HepG2 (cell line): ENCODE data around the gene RTP5. TPM values are rescaled to one million over a fixed set of nuclear protein-coding genes. Genes with fewer than 3 reads are reported as not detected.

Source experiments
- ATAC-seq: fragments of 200-7000 bp; cut with Tn5 transposase; 3 replicates; pipeline ENCODE4 v1.9.1; 2020; ENCODE audit warnings: mild to moderate bottlenecking, moderate library complexity
- BruUV-seq: library from RNA; stranded (reverse); fragments of 400-500 nt; replicated peaks from 2 replicates; lab custom pipeline; 2021; lab: Mats Ljungman, UMichigan
- CTCF ChIA-PET: fragments of 300-600 bp; formaldehyde crosslinking; extraction: SDS; loops from one replicate; lab custom pipeline; 2021; ENCODE audit warnings: low total read pairs, inconsistent platforms, low intra/inter-chr PET ratio; lab: Yijun Ruan, JAX
- POLR2A ChIA-PET: fragments of 350-600 bp; sonication (Branson Sonifier 250); formaldehyde crosslinking; loops from one replicate; lab custom pipeline; 2020; ENCODE audit warnings: antibody characterized with exemption, inconsistent platforms; lab: Yijun Ruan, JAX
- DNase-seq: peaks from one replicate; pipeline ENCODE4 v3.0.0-alpha.2; 2015; ENCODE audit warnings: low spot score
- FAIRE-seq: peaks from 3 replicates; lab custom pipeline; 2011; peaks lifted over from hg19 to GRCh38; lab: Jason Lieb, UNC
- H2AFZ ChIP-seq: one replicate; pipeline ENCODE4 v1.6.1; 2011; ENCODE audit warnings: low read length, inconsistent platforms
- H3K27ac ChIP-seq: fragments of 300-600 bp; 3 replicates; pipeline ENCODE4 v1.8.0; 2011; ENCODE audit warnings: mixed run types, mild to moderate bottlenecking, mixed read lengths, low read length, inconsistent platforms; ENCODE audit not compliant: insufficient read depth; ENCODE audit errors: extremely low read length
- H3K27me3 ChIP-seq, 2 experiments: fragments of 200-600 bp in 1 of 2; 2 replicates in 1 of 2; 3 replicates in 1 of 2; pipeline versions ENCODE4 v1.6.0 to v1.8.0; 2011; ENCODE audit warnings: low read length in 2 of 2, mild to moderate bottlenecking in 2 of 2, moderate library complexity in 2 of 2, inconsistent platforms in 1 of 2; ENCODE audit not compliant: insufficient read depth in 2 of 2, control insufficient read depth in 1 of 2
- H3K36me3 ChIP-seq, 2 experiments: fragments of 200-600 bp in 1 of 2; replicated peaks in 1 of 2; 2 replicates in 1 of 2; 3 replicates in 1 of 2; pipeline versions ENCODE4 v1.5.1 to v1.8.0; 2011; ENCODE audit warnings: low read length in 2 of 2, inconsistent platforms in 1 of 2; ENCODE audit not compliant: insufficient read depth in 2 of 2, control insufficient read depth in 1 of 2
- H3K4me1 ChIP-seq: 2 replicates; pipeline ENCODE4 v1.5.1; 2012; ENCODE audit warnings: low read length, inconsistent platforms; ENCODE audit not compliant: insufficient read depth
- H3K4me2 ChIP-seq: 2 replicates; pipeline ENCODE4 v1.6.0; 2011; ENCODE audit warnings: low read depth, low read length, inconsistent platforms
- H3K4me3 ChIP-seq, 3 experiments: fragments of 200-600 bp in 1 of 3; sonication (generic), shearing (Covaris generic) in 1 of 3; replicated peaks in 1 of 3; 2 replicates each; pipeline ENCODE4 v1.5.1; 2011 to 2016; ENCODE audit warnings: low read length in 3 of 3, inconsistent platforms in 2 of 3, low read depth in 2 of 3, mild to moderate bottlenecking in 2 of 3, control low read depth in 1 of 3, mixed read lengths in 1 of 3; ENCODE audit not compliant: insufficient read depth in 1 of 3
- H3K79me2 ChIP-seq: one replicate; pipeline ENCODE4 v1.6.1; 2011; ENCODE audit warnings: low read length, inconsistent platforms; ENCODE audit not compliant: insufficient read depth
- H3K9ac ChIP-seq: 2 replicates; pipeline ENCODE4 v1.6.0; 2011; ENCODE audit warnings: mild to moderate bottlenecking, low read depth, low read length, inconsistent platforms; ENCODE audit not compliant: insufficient read depth
- H3K9me3 ChIP-seq: 2 replicates; pipeline ENCODE4 v1.5.1; 2012; ENCODE audit warnings: mild to moderate bottlenecking, low read length
- H4K20me1 ChIP-seq: 2 replicates; pipeline ENCODE4 v1.6.0; 2011; ENCODE audit warnings: inconsistent platforms, mild to moderate bottlenecking, low read length, moderate library complexity; ENCODE audit not compliant: insufficient read depth
- ATF7 ChIP-seq, 2 experiments: fragments of 450-650 bp in 1 of 2; sonication (generic) in 1 of 2; formaldehyde crosslinking in 1 of 2; IDR thresholded peaks; 2 replicates each; pipeline versions ENCODE4 v1.4.0 to v1.6.1; 2016 to 2020; ENCODE audit warnings: antibody characterized with exemption in 1 of 2, mild to moderate bottlenecking in 1 of 2, missing genetic modification reagents in 1 of 2
- MATR3 ChIP-seq: sonication (generic); formaldehyde crosslinking; IDR thresholded peaks from 2 replicates; pipeline ENCODE4 v1.4.0; 2020; ENCODE audit warnings: missing genetic modification reagents
- PAWR ChIP-seq: sonication (generic); formaldehyde crosslinking; IDR thresholded peaks from 2 replicates; pipeline ENCODE4 v1.4.0; 2020; ENCODE audit warnings: missing genetic modification reagents, mild to moderate bottlenecking, borderline replicate concordance
- TAF1 ChIP-seq: sonication (generic); formaldehyde crosslinking; IDR thresholded peaks from 2 replicates; pipeline ENCODE4 v1.4.0; 2020; ENCODE audit warnings: missing genetic modification reagents
- U2AF1 ChIP-seq: fragments of 200-400 bp; formaldehyde crosslinking; optimal IDR thresholded peaks from 2 replicates; pipeline ENCODE3; 2017; ENCODE audit warnings: mild to moderate bottlenecking, low read depth, low read length
- ZBTB14 ChIP-seq: sonication (generic); formaldehyde crosslinking; IDR thresholded peaks from 2 replicates; pipeline ENCODE4 v1.4.0; 2020; ENCODE audit warnings: missing genetic modification reagents
- ZNF230 ChIP-seq: sonication (generic); formaldehyde crosslinking; IDR thresholded peaks from 2 replicates; pipeline ENCODE4 v1.4.0; 2020; ENCODE audit warnings: mild to moderate bottlenecking, missing genetic modification reagents
- ZNF430 ChIP-seq: sonication (generic); formaldehyde crosslinking; IDR thresholded peaks from 2 replicates; pipeline ENCODE4 v1.9.0; 2021; ENCODE audit warnings: mild to moderate bottlenecking, missing genetic modification reagents
- ZNF646 ChIP-seq: sonication (generic); formaldehyde crosslinking; IDR thresholded peaks from 2 replicates; pipeline ENCODE4 v1.9.0; 2021; ENCODE audit warnings: mild to moderate bottlenecking, missing genetic modification reagents
- ZNF672 ChIP-seq: sonication (generic); formaldehyde crosslinking; IDR thresholded peaks from 2 replicates; pipeline ENCODE4 v1.8.1; 2022; ENCODE audit warnings: missing genetic modification reagents
- WGBS: methylation state at CpG from one replicate; pipeline ENCODE4 v1.1.6; 2017; ENCODE audit warnings: low lambda C conversion rate; 5-methylcytosine and 5-hydroxymethylcytosine counted together
- in situ Hi-C: cut with HindIII; loops from 2 replicates; pipeline ENCODE4 v1.10.0; 2017; ENCODE audit warnings: low pct_unique_long_range_greater_than_20kb; ENCODE audit not compliant: extremely low pct_ligation_motif_present
- intact Hi-C: fragments of 100-400 bp; cut with micrococcal nuclease; formaldehyde crosslinking; loops from one replicate; pipeline ENCODE4 v1.10.0; 2022; ENCODE audit not compliant: unreplicated experiment
- polyA plus RNA-seq, 8 experiments: library from polyadenylated mRNA; depleted of rRNA in 3 of 8; stranded (reverse) in 7 of 8; unstranded in 1 of 8; fragments of >200 nt; fragmentation: Illumina TruSeq in 4 of 8; extraction: Trizol in 4 of 8; gene quantifications; 2 replicates each; pipeline versions ENCODE4 v1.2.1 to v1.2.3, GENCODE V29; 2011 to 2016; ENCODE audit warnings: low read depth in 4 of 8, missing spikeins in 1 of 8, mixed read lengths in 1 of 8; ENCODE audit not compliant: insufficient read depth in 1 of 8
- total RNA-seq, 5 experiments: library from RNA; depleted of rRNA; stranded (reverse); fragments of >200 nt; fragmentation: Illumina TruSeq; extraction: Trizol; gene quantifications; 2 replicates each; pipeline ENCODE4 v1.2.3, GENCODE V29; 2016; ENCODE audit warnings: low read depth in 1 of 5

RTP5 gene
- total and polyA plus RNA-seq, 2 of the 13 experiments (the other 11 are each of a cell fraction or from before 2014, with no cell fraction given) = not detected

GRCh38 chr2:241861264-241861663 lies 8.3 kb upstream of the RTP5 start (continued):
- TF ChIP-seq ATF7 (IDR thresholded peaks at IDR 0.05) (peak; percentile 36; the same call in 1 of the 2 replicates), ATF7 (CRISPR knock-in tag; IDR thresholded peaks at IDR 0.05) (no peak), ZNF646 (peak; percentile 87)

- H3K27ac ChIP-seq = no peak overlapping the region
- H3K4me2 ChIP-seq = no peak overlapping the region
- ChIA-PET CTCF (no interaction called here), POLR2A (no interaction called here)
- intact Hi-C loops (no loop called here), in situ Hi-C loops (no loop called here)
- 0 out of 2 replicates have a peak, but pooled peaks cover 5% of the 10 kb centered on the region for H4K20me1 ChIP-seq
- no peak for DNase-seq
- no peak overlapping the region for H3K9ac ChIP-seq
- H2AFZ ChIP-seq = no peak overlapping the region
- 29% methylated on average over 8 of the region's 8 CpGs for WGBS
- no peak for ATAC-seq
- FAIRE-seq = no peak
- H3K4me3 ChIP-seq = no peak overlapping the region
- no peaks in the 10 kb centered on the region for H3K79me2 ChIP-seq
- BruUV-seq = no TSS peak
- peaks cover 14 to 82% of the 10 kb centered on the region in 2 experiments for H3K27me3 ChIP-seq
- H3K4me1 ChIP-seq = peaks cover 14% of the 10 kb centered on the region
- H3K36me3 ChIP-seq = no peaks in the 10 kb centered on the region
- no peaks in the 10 kb centered on the region for H3K9me3 ChIP-seq
- TF ChIP-seq ZNF672 (CRISPR knock-in tag) (no peak), ZBTB14 (CRISPR knock-in tag) (no peak), ZNF230 (CRISPR knock-in tag) (no peak), U2AF1 (no peak), PAWR (no peak), ZNF430 (no peak), MATR3 (CRISPR knock-in tag) (no peak), TAF1 (CRISPR knock-in tag) (no peak)
These were observed 7.4 kb upstream of the RTP5 start for GRCh38 chr2:241862093-241862492.
